Thyroid gland (tissue), 4 donors: ENCODE results near the gene INCENP. TPM values are rescaled to one million over a fixed set of nuclear protein-coding genes. Genes with fewer than 3 reads are reported as not detected.

ENCODE experiments used
- DNase-seq, 2 donors: peaks; one replicate each; pipeline ENCODE4 v3.0.0-alpha.2; 2019
- H3K27ac ChIP-seq, 3 donors: fragments of 200-600 bp; sonication (generic); 1 replicate in 2 of 3; 2 replicates in 1 of 3; pipeline ENCODE4 v1.5.1; 2016 to 2019; ENCODE audit warnings: mild to moderate bottlenecking in 1 of 3, moderate library complexity in 1 of 3
- H3K27me3 ChIP-seq: fragments of 200-600 bp; sonication (generic); one replicate; pipeline ENCODE4 v1.5.1; 2019
- H3K36me3 ChIP-seq, 2 donors: fragments of 200-600 bp; sonication (generic); one replicate each; pipeline ENCODE4 v1.5.1; 2016 to 2019
- H3K4me1 ChIP-seq, 2 donors: fragments of 200-600 bp; sonication (generic); one replicate each; pipeline ENCODE4 v1.5.1; 2017 to 2019
- H3K4me3 ChIP-seq, 3 donors: fragments of 200-600 bp; sonication (generic); replicated peaks in 1 of 3; 1 replicate in 2 of 3; 2 replicates in 1 of 3; pipeline ENCODE4 v1.5.1; 2016; ENCODE audit warnings: mild to moderate bottlenecking in 1 of 3
- H3K9me3 ChIP-seq: fragments of 200-600 bp; sonication (generic); one replicate; pipeline ENCODE4 v1.5.1; 2017
- POLR2A ChIP-seq, 2 donors: fragments of 450-650 bp; IDR thresholded peaks; one replicate each; pipeline ENCODE4 v1.6.1; 2017; ENCODE audit warnings: antibody characterized with exemption in 2 of 2, mild to moderate bottlenecking in 2 of 2, moderate library complexity in 1 of 2
- WGBS, 2 donors: methylation state at CpG; one replicate each; pipeline ENCODE4 v1.1.5; 2017; 5-methylcytosine and 5-hydroxymethylcytosine counted together
- intact Hi-C: fragments of 100-400 bp; cut with DNase I; formaldehyde crosslinking; loops from one replicate; pipeline ENCODE4 v1.15.1; 2023
- total RNA-seq, 4 donors: library from RNA; depleted of rRNA; stranded (reverse); fragments of >200 nt; gene quantifications; one replicate each; pipeline ENCODE4 v1.2.3, GENCODE V29; 2016
- TF ChIP-seq, protein P1 (sequence below), 6 experiments: fragments of 200-600 bp in 3 of 6; fragments of 450-650 bp in 3 of 6; sonication (generic) in 3 of 6; IDR thresholded peaks; one replicate each; pipeline ENCODE4 v1.5.1; 2016 to 2019; ENCODE audit warnings: antibody characterized with exemption in 6 of 6, mild to moderate bottlenecking in 2 of 6, inconsistent platforms in 1 of 6, moderate library complexity in 1 of 6

INCENP gene
- total RNA-seq, 4 donors from 2014 or later, result 16.9 to 99.4 (median 42.4) TPM

GRCh38 chr11:62140304-62141110 lies 16.7 kb downstream of the INCENP start:
- no peak for TF ChIP-seq POLR2A (IDR thresholded peaks at IDR 0.05)
- TF ChIP-seq, protein P1, sequence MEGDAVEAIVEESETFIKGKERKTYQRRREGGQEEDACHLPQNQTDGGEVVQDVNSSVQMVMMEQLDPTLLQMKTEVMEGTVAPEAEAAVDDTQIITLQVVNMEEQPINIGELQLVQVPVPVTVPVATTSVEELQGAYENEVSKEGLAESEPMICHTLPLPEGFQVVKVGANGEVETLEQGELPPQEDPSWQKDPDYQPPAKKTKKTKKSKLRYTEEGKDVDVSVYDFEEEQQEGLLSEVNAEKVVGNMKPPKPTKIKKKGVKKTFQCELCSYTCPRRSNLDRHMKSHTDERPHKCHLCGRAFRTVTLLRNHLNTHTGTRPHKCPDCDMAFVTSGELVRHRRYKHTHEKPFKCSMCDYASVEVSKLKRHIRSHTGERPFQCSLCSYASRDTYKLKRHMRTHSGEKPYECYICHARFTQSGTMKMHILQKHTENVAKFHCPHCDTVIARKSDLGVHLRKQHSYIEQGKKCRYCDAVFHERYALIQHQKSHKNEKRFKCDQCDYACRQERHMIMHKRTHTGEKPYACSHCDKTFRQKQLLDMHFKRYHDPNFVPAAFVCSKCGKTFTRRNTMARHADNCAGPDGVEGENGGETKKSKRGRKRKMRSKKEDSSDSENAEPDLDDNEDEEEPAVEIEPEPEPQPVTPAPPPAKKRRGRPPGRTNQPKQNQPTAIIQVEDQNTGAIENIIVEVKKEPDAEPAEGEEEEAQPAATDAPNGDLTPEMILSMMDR (IDR thresholded peaks at IDR 0.05), result no peak
- no peak for DNase-seq
- peaks cover 7 to 25% of the 10 kb centered on the region in 2 donors for H3K36me3 ChIP-seq
- peaks cover 0 to 8% of the 10 kb centered on the region in 2 donors for H3K4me1 ChIP-seq
- H3K4me3 ChIP-seq, result no peak overlapping the region
- no peaks in the 10 kb centered on the region for H3K27me3 ChIP-seq
- no peaks in the 10 kb centered on the region for H3K9me3 ChIP-seq
- intact Hi-C loops, result no loop called here
- 98 to 99% methylated on average over 13 to 14 of the region's 24 CpGs for WGBS, 2 donors
- H3K27ac ChIP-seq, result no peak overlapping the region

- intact Hi-C loops, result no loop called here
- Histone ChIP-seq H3K4me1 (peaks cover 0 to 8% of the 10 kb centered on the region in 2 donors), H3K36me3 (peaks cover 10 to 30% of the 10 kb centered on the region in 2 donors), H3K4me3 (no peak overlapping the region), H3K9me3 (no peaks in the 10 kb centered on the region), H3K27ac (no peak overlapping the region), H3K27me3 (no peaks in the 10 kb centered on the region)
- no peak for DNase-seq
- 84 to 94% methylated on average over 17 to 22 of the region's 22 CpGs for WGBS, 2 donors
- TF ChIP-seq, protein P1 (IDR thresholded peaks at IDR 0.05), result no peak
- no peak for TF ChIP-seq POLR2A (IDR thresholded peaks at IDR 0.05)
Measured at GRCh38 chr11:62141111-62142042, 17.6 kb downstream of the INCENP start.

- no peaks in the 10 kb centered on the region for H3K9me3 ChIP-seq
- DNase-seq, result no peak
- H3K4me3 ChIP-seq, result no peak overlapping the region
- no peaks in the 10 kb centered on the region for H3K27me3 ChIP-seq
- peaks cover 12 to 34% of the 10 kb centered on the region in 2 donors for H3K36me3 ChIP-seq
- 100% methylated on average over 1 of the region's 4 CpGs for WGBS, 2 donors
- peaks cover 0 to 8% of the 10 kb centered on the region in 2 donors for H3K4me1 ChIP-seq
- TF ChIP-seq POLR2A (IDR thresholded peaks at IDR 0.05), result no peak
- TF ChIP-seq, protein P1 (IDR thresholded peaks at IDR 0.05), result no peak
- no peak overlapping the region for H3K27ac ChIP-seq
- intact Hi-C loops, result no loop called here
Measured at GRCh38 chr11:62142043-62142375, 18.2 kb downstream of the INCENP start.

DNA sequence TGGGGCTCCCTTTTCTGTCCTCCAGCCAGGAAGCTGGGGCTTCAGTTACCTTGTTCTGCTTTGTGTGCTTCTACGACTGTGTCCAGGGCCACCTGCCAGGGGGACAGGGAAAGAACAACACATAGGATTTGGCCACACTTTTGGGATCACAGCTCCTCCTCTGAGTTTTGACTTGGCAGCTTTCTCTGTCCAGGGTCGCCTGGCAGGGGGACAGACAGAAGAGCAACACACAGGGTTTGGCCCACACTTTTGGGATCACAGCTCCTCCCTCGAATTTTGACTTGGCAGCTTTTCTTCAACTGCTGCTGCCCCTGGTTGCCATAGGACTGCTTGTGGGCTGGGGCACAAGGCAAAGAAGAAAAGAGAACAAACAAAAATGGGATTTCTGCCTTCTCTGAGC lies 19.1 kb downstream of the INCENP start:
- Histone ChIP-seq H3K27me3 (no peaks in the 10 kb centered on the region), H3K36me3 (peaks cover 17 to 38% of the 10 kb centered on the region in 2 donors), H3K4me3 (no peak overlapping the region), H3K4me1 (peaks cover 0 to 8% of the 10 kb centered on the region in 2 donors), H3K27ac (peak overlapping the region in 1 of 3 donors; percentile 68), H3K9me3 (no peaks in the 10 kb centered on the region)
- intact Hi-C loops, result no loop called here
- TF ChIP-seq, protein P1 (IDR thresholded peaks at IDR 0.05), result no peak
- TF ChIP-seq POLR2A (IDR thresholded peaks at IDR 0.05), result no peak
- 13 to 30% methylated on average over 3 of the region's 3 CpGs for WGBS, 2 donors
- peak; percentile 45 to 70 for DNase-seq
